Left colon (tissue), 2 donors: Measurements from ENCODE around the gene NOTCH1. TPM values are rescaled to one million over a fixed set of nuclear protein-coding genes. Genes with fewer than 3 reads are reported as not detected.
A peak's percentile ranks its signal among the peaks of the same experiment; 100 is the strongest.
"Not testable (repeated sequence)": the region's sequence is repeated elsewhere in the genome, so short reads cannot be mapped to it uniquely, and the experiment has no call there.

Experiments used
- ATAC-seq: fragments of 200-7000 bp; cut with Tn5 transposase; one replicate; pipeline ENCODE4 v1.9.1; 2020; ENCODE audit warnings: mild to moderate bottlenecking, moderate library complexity
- DNase-seq, 2 donors: peaks; one replicate each; pipeline ENCODE4 v3.0.0-alpha.2; 2020
- intact Hi-C, 2 donors: fragments of 100-400 bp; cut with DNase I in 1 of 2; cut with micrococcal nuclease in 1 of 2; formaldehyde crosslinking; loops; one replicate each; pipeline versions ENCODE4 v1.11.2 to v1.14.0; 2022; cut with DNase I, micrococcal nuclease
- total RNA-seq, 2 donors: library from RNA; stranded (reverse); fragmentation: NEBNext Ultra II Directional; extraction: Animal tissue kit (Norgen Biotek cat#: 25700); gene quantifications; one replicate each; pipeline ENCODE4 v1.2.1, GENCODE V29; 2021
- donor health status: DM: no; HTN: no; CAD: no.
- donor health status: DM: yes; HTN: yes; CAD: no.

Gene NOTCH1
- total RNA-seq, 2 donors from 2014 or later: 49.5 to 72.2 TPM

GRCh38 chr9:136581614-136582447 is 36.0 kb upstream of the NOTCH1 start:
- intact Hi-C loops: no loop called here
- ATAC-seq: no peak
- DNase-seq: no peak

GRCh38 chr9:136579650-136580219 is 33.9 kb upstream of the NOTCH1 start:
- ATAC-seq, intact Hi-C loops, DNase-seq: not testable (repeated sequence)

- DNase-seq: no peak
- peak; percentile 67 for ATAC-seq
- intact Hi-C loops: no loop called here
These were observed 33.2 kb upstream of the NOTCH1 start for GRCh38 chr9:136578915-136579649.

GRCh38 chr9:136578626-136578914 is 32.7 kb upstream of the NOTCH1 start:
- ATAC-seq: no peak
- intact Hi-C loops: no loop called here
- DNase-seq: no peak

GRCh38 chr9:136577941-136578625 is 32.2 kb upstream of the NOTCH1 start:
- ATAC-seq (no peak), DNase-seq (no peak)
- intact Hi-C loops: no loop called here

GRCh38 chr9:136576269-136576626 is 30.4 kb upstream of the NOTCH1 start:
- intact Hi-C loops: no loop called here
- peak; percentile 30 for ATAC-seq
- no peak for DNase-seq

- ATAC-seq: no peak
- no peak for DNase-seq
- intact Hi-C loops: no loop called here
These were observed 29.9 kb upstream of the NOTCH1 start for GRCh38 chr9:136575626-136576268.

GRCh38 chr9:136574606-136575005 is 28.8 kb upstream of the NOTCH1 start:
- intact Hi-C loops, ATAC-seq, DNase-seq: not testable (repeated sequence)

GRCh38 chr9:136572828-136573625 is 27.2 kb upstream of the NOTCH1 start:
- intact Hi-C loops: no loop called here
- ATAC-seq (no peak), DNase-seq (no peak)

- intact Hi-C loops: no loop called here
- ATAC-seq: no peak
- no peak for DNase-seq
These were observed 26.4 kb upstream of the NOTCH1 start for GRCh38 chr9:136572003-136572827.

- intact Hi-C loops: no loop called here
- DNase-seq (no peak), ATAC-seq (no peak)
These were observed 25.7 kb upstream of the NOTCH1 start for GRCh38 chr9:136571531-136571930.

GRCh38 chr9:136570916-136571315 is 25.1 kb upstream of the NOTCH1 start:
- ATAC-seq (no peak), DNase-seq (no peak)
- intact Hi-C loops: no loop called here

GRCh38 chr9:136570191-136570845 is 24.5 kb upstream of the NOTCH1 start:
- no peak for ATAC-seq
- intact Hi-C loops: no loop called here
- no peak for DNase-seq

- intact Hi-C loops: no loop called here
- ATAC-seq (no peak), DNase-seq (no peak)
These were observed 23.8 kb upstream of the NOTCH1 start for GRCh38 chr9:136569526-136570148.

GRCh38 chr9:136568288-136569081 is 22.6 kb upstream of the NOTCH1 start:
- ATAC-seq: no peak

More at GRCh38 chr9:136568288-136569081, 22.6 kb upstream of the NOTCH1 start:
- intact Hi-C loops: no loop called here
- no peak for DNase-seq
